H1 (cell line): ENCODE data around the gene TRAPPC2L. TPM values are rescaled to one million over a fixed set of nuclear protein-coding genes. Genes with fewer than 3 reads are reported as not detected.

Source experiments
- ATF3 ChIP-seq: IDR thresholded peaks from 2 replicates; pipeline ENCODE4 v1.6.1; 2011; ENCODE audit warnings: low read depth, mild to moderate bottlenecking, low read length; ENCODE audit not compliant: insufficient read depth
- CBX5 ChIP-seq: fragments of 300-800, 300-1000 bp; sonication (generic); IDR thresholded peaks from 2 replicates; pipeline ENCODE4 v1.7.1; 2016; ENCODE audit warnings: antibody characterized with exemption, low read length, low read depth
- CHD7 ChIP-seq: fragments of 300-600 bp; sonication (generic); IDR thresholded peaks from 2 replicates; pipeline ENCODE4 v1.7.1; 2012; ENCODE audit warnings: low read length, moderate library complexity, mild to moderate bottlenecking, inconsistent platforms; ENCODE audit not compliant: insufficient replicate concordance
- EP300 ChIP-seq, 2 experiments: IDR thresholded peaks; 1 replicate in 1 of 2; 2 replicates in 1 of 2; pipeline ENCODE4 v1.6.1; 2011 to 2012; ENCODE audit warnings: low read depth in 2 of 2, low read length in 2 of 2, mild to moderate bottlenecking in 2 of 2, borderline replicate concordance in 1 of 2, inconsistent platforms in 1 of 2, moderate library complexity in 1 of 2
- HDAC6 ChIP-seq: IDR thresholded peaks from one replicate; pipeline ENCODE4 v1.7.1; 2012; ENCODE audit warnings: low read depth, mild to moderate bottlenecking, inconsistent platforms, low read length, moderate library complexity
- PHF8 ChIP-seq: fragments of 200-600 bp; sonication (generic); conservative IDR thresholded peaks from 2 replicates; pipeline ENCODE4 v1.7.1; 2012; ENCODE audit warnings: low read depth, mild to moderate bottlenecking, inconsistent platforms, low read length, moderate library complexity
- SIRT6 ChIP-seq: IDR thresholded peaks from one replicate; pipeline ENCODE4 v1.7.1; 2012; ENCODE audit warnings: low read length, inconsistent platforms
- SP2 ChIP-seq: IDR thresholded peaks from 2 replicates; pipeline ENCODE4 v1.6.1; 2012; ENCODE audit warnings: mild to moderate bottlenecking, low read length, inconsistent platforms
- SP4 ChIP-seq: IDR thresholded peaks from 2 replicates; pipeline ENCODE4 v1.6.1; 2012; ENCODE audit warnings: low read length, inconsistent platforms
- TAF1 ChIP-seq: IDR thresholded peaks from 2 replicates; pipeline ENCODE4 v1.6.1; 2011; ENCODE audit warnings: mild to moderate bottlenecking, low read depth, low read length
- polyA plus RNA-seq, 7 experiments: library from polyadenylated mRNA; depleted of rRNA in 3 of 7; stranded (reverse) in 5 of 7; unstranded in 2 of 7; fragments of >200 nt in 5 of 7; fragments of 200-250 nt in 2 of 7; gene quantifications; 1 replicate in 5 of 7; 2 replicates in 1 of 7; 4 replicates in 1 of 7; pipeline versions ENCODE4 v1.2.1 to v1.2.3, GENCODE V29; 2011 to 2013; ENCODE audit warnings: missing spikeins in 2 of 7, mixed read lengths in 2 of 7
- total RNA-seq: library from RNA; stranded (reverse); fragmentation: NEBNext Ultra II Directional; extraction: Animal tissue kit (Norgen Biotek cat#: 25700); gene quantifications from 2 replicates; pipeline ENCODE4 v1.2.1, GENCODE V29; 2021

Gene TRAPPC2L
- total and polyA plus RNA-seq, 2 of the 8 experiments (the other 6 are each of a cell fraction or from before 2014, with no cell fraction given) = 98.7 to 133 TPM

- TF ChIP-seq CHD7 (no peak), SP4 (no peak), CBX5 (no peak), EP300 (IDR thresholded peaks at IDR 0.05; ENCODE audit: borderline replicate concordance in 1 of 2, low read depth in 2 of 2, low read length in 2 of 2) (no peak), SP2 (no peak), HDAC6 (no peak), SIRT6 (no peak), TAF1 (no peak), ATF3 (no peak), PHF8 (no peak)
Observed at GRCh38 chr16:88838566-88838965, 18.4 kb upstream of the TRAPPC2L start (continued).
